Measurements from ENCODE around the gene PEMT. TPM values are rescaled to one million over a fixed set of nuclear protein-coding genes. Genes with fewer than 3 reads are reported as not detected.

PEMT gene
- total and polyA plus RNA-seq, 12 donors: 19.7 to 141 (median 65.3) TPM

- H3K4me1 ChIP-seq (replicated peaks in 1 of 2): no peaks in the 10 kb centered on the region
Observed at GRCh38 chr17:17628388-17629008, 37.0 kb upstream of the PEMT start.

GRCh38 chr17:17626840-17627239 is 35.3 kb upstream of the PEMT start:
- intact Hi-C loops (cut with DNase I): no loop called here
- no peaks in the 10 kb centered on the region for H3K9me3 ChIP-seq (replicated peaks in 1 of 3)
- WGBS, 4 donors: 85 to 89% (median 86%) methylated on average over 6 to 8 of the region's 8 CpGs

More at GRCh38 chr17:17628388-17629008, 37.0 kb upstream of the PEMT start:
- H3K4me3 ChIP-seq: no peak overlapping the region
- TF ChIP-seq CTCF (IDR thresholded peaks at IDR 0.05): no peak
- no peak for TF ChIP-seq POLR2A (IDR thresholded peaks at IDR 0.05)
- H3K9me3 ChIP-seq (replicated peaks in 1 of 3): no peaks in the 10 kb centered on the region
- no peaks in the 10 kb centered on the region for H3K27me3 ChIP-seq
- intact Hi-C loops (cut with DNase I): no loop called here
- no peaks in the 10 kb centered on the region for H3K36me3 ChIP-seq (replicated peaks in 1 of 2)
- 63 to 79% (median 66%) methylated on average over 17 of the region's 17 CpGs for WGBS, 4 donors
- no peak overlapping the region for H3K27ac ChIP-seq
- no peak for DNase-seq

GRCh38 chr17:17626151-17626805 is 34.8 kb upstream of the PEMT start:
- WGBS, 4 donors: 73 to 87% (median 79%) methylated on average over 9 to 19 of the region's 19 CpGs
- H3K4me3 ChIP-seq: no peak overlapping the region
- intact Hi-C loops (cut with DNase I): no loop called here
- DNase-seq: no peak
- TF ChIP-seq POLR2A (IDR thresholded peaks at IDR 0.05): no peak
- no peak for TF ChIP-seq CTCF (IDR thresholded peaks at IDR 0.05)
- H3K36me3 ChIP-seq (replicated peaks in 1 of 2): no peaks in the 10 kb centered on the region
- H3K4me1 ChIP-seq (replicated peaks in 1 of 2): no peaks in the 10 kb centered on the region
- no peaks in the 10 kb centered on the region for H3K27me3 ChIP-seq
- no peaks in the 10 kb centered on the region for H3K9me3 ChIP-seq (replicated peaks in 1 of 3)
- no peak overlapping the region for H3K27ac ChIP-seq

More at GRCh38 chr17:17626840-17627239, 35.3 kb upstream of the PEMT start:
- no peak for DNase-seq
- Histone ChIP-seq H3K4me1 (replicated peaks in 1 of 2) (no peaks in the 10 kb centered on the region), H3K27me3 (no peaks in the 10 kb centered on the region), H3K4me3 (no peak overlapping the region), H3K27ac (no peak overlapping the region), H3K36me3 (replicated peaks in 1 of 2) (no peaks in the 10 kb centered on the region)
- TF ChIP-seq POLR2A (IDR thresholded peaks at IDR 0.05) (no peak), CTCF (IDR thresholded peaks at IDR 0.05) (no peak)

- Histone ChIP-seq H3K36me3 (replicated peaks in 1 of 2) (no peaks in the 10 kb centered on the region), H3K9me3 (replicated peaks in 1 of 3) (no peaks in the 10 kb centered on the region), H3K4me3 (no peak overlapping the region), H3K27me3 (no peaks in the 10 kb centered on the region), H3K27ac (no peak overlapping the region), H3K4me1 (replicated peaks in 1 of 2) (no peaks in the 10 kb centered on the region)
- TF ChIP-seq POLR2A (IDR thresholded peaks at IDR 0.05): no peak
- no peak for TF ChIP-seq CTCF (IDR thresholded peaks at IDR 0.05)
- intact Hi-C loops (cut with DNase I): no loop called here
- 60 to 63% (median 62%) methylated on average over 9 of the region's 9 CpGs for WGBS, 4 donors
- DNase-seq: peak in 1 of 7 donors; percentile 17
Observed at GRCh38 chr17:17624741-17625140, 33.2 kb upstream of the PEMT start.

Measured in adrenal gland (tissue), 12 donors.